ENCODE measurements around the gene ATXN7.

ATXN7 gene

GRCh38 chr3:63922491-63923199 is 59.0 kb downstream of the ATXN7 start:
- TF ChIP-seq CTCF (IDR thresholded peaks at IDR 0.05) (no peak), ZFX (IDR thresholded peaks at IDR 0.05; ENCODE audit: borderline replicate concordance) (no peak)
- H3K27ac ChIP-seq, result no peak overlapping the region

- peak; percentile 16; the same call in 1 of the 2 replicates for TF ChIP-seq CTCF (IDR thresholded peaks at IDR 0.05)
- no peak for TF ChIP-seq ZFX (IDR thresholded peaks at IDR 0.05; ENCODE audit: borderline replicate concordance)
- no peak overlapping the region for H3K27ac ChIP-seq
Observed at GRCh38 chr3:63926309-63926708, 62.6 kb downstream of the ATXN7 start.

- no peak overlapping the region for H3K27ac ChIP-seq
- TF ChIP-seq ZFX (IDR thresholded peaks at IDR 0.05; ENCODE audit: borderline replicate concordance) (no peak), CTCF (IDR thresholded peaks at IDR 0.05) (no peak)
Observed at GRCh38 chr3:63927422-63928280, 64.0 kb downstream of the ATXN7 start.

GRCh38 chr3:63931290-63931689 is 67.6 kb downstream of the ATXN7 start:
- TF ChIP-seq CTCF (IDR thresholded peaks at IDR 0.05), result no peak
- TF ChIP-seq ZFX (IDR thresholded peaks at IDR 0.05; ENCODE audit: borderline replicate concordance), result no peak
- H3K27ac ChIP-seq, result no peak overlapping the region

- 0 out of 2 replicates have a peak overlapping the region, but pooled peaks have one; percentile 14 for H3K27ac ChIP-seq
- TF ChIP-seq CTCF (IDR thresholded peaks at IDR 0.05) (no peak), ZFX (IDR thresholded peaks at IDR 0.05; ENCODE audit: borderline replicate concordance) (no peak)
Observed at GRCh38 chr3:63932509-63933212, 69.0 kb downstream of the ATXN7 start.

- no peak for TF ChIP-seq ZFX (IDR thresholded peaks at IDR 0.05; ENCODE audit: borderline replicate concordance)
- no peak for TF ChIP-seq CTCF (IDR thresholded peaks at IDR 0.05)
- no peak overlapping the region for H3K27ac ChIP-seq
Observed at GRCh38 chr3:63933459-63933858, 69.8 kb downstream of the ATXN7 start.

Measured in 22Rv1 (cell line).